K562 (cell line): ENCODE results near the gene KHDC3L. TPM values are rescaled to one million over a fixed set of nuclear protein-coding genes. Genes with fewer than 3 reads are reported as not detected.

Source experiments
- ATAC-seq: fragments of 200-7000 bp; cut with Tn5 transposase; 3 replicates; pipeline ENCODE4 v1.9.1; 2020; ENCODE audit warnings: moderate library complexity
- BruUV-seq: library from RNA; stranded (reverse); fragments of 400-500 nt; replicated peaks from 2 replicates; lab custom pipeline; 2021; lab: Mats Ljungman, UMichigan
- CTCF ChIA-PET: fragments of 300-600 bp; formaldehyde crosslinking; extraction: SDS; loops from one replicate; lab custom pipeline; 2021; ENCODE audit warnings: low intra/inter-chr PET ratio; lab: Yijun Ruan, JAX
- POLR2A ChIA-PET: fragments of 300-600, 350-650 bp; sonication (Branson Sonifier 250); formaldehyde crosslinking; extraction: SDS; loops from one replicate; lab custom pipeline; 2021; ENCODE audit warnings: antibody characterized with exemption, inconsistent platforms; lab: Yijun Ruan, JAX
- DNase-seq, 4 experiments: peaks; one replicate each; pipeline versions ENCODE4 v3.0.0 to v3.0.0-alpha.2; 2011 to 2018; ENCODE audit warnings: low spot score in 3 of 4, mixed read lengths in 3 of 4; ENCODE audit errors: extremely low read depth in 1 of 4
- FAIRE-seq: peaks from 2 replicates; lab custom pipeline; 2011; peaks lifted over from hg19 to GRCh38; lab: Jason Lieb, UNC
- H2AFZ ChIP-seq: 2 replicates; pipeline ENCODE4 v1.6.0; 2011; ENCODE audit warnings: low read depth, low read length, control low read depth, inconsistent platforms
- H3K27ac ChIP-seq: fragments of 200-600 bp; 3 replicates; pipeline ENCODE4 v1.8.0; 2011; ENCODE audit warnings: low read depth, mild to moderate bottlenecking, control low read depth, inconsistent platforms, low read length, moderate library complexity, mixed read lengths; ENCODE audit errors: extremely low read depth
- H3K27me3 ChIP-seq, 2 experiments: fragments of 300-600 bp in 1 of 2; 2 replicates in 1 of 2; 3 replicates in 1 of 2; pipeline versions ENCODE4 v1.6.0 to v1.8.0; 2011; ENCODE audit warnings: inconsistent platforms in 2 of 2, low read length in 2 of 2, mild to moderate bottlenecking in 1 of 2, mixed read lengths in 1 of 2, moderate library complexity in 1 of 2; ENCODE audit not compliant: control insufficient read depth in 2 of 2, insufficient read depth in 2 of 2
- H3K36me3 ChIP-seq: fragments of 300-600 bp; 3 replicates; pipeline ENCODE4 v1.8.0; 2011; ENCODE audit warnings: mild to moderate bottlenecking, low read length, inconsistent platforms; ENCODE audit not compliant: control insufficient read depth, insufficient read depth
- H3K4me1 ChIP-seq, 2 experiments: fragments of 200-600 bp in 1 of 2; replicated peaks in 1 of 2; 2 replicates in 1 of 2; 3 replicates in 1 of 2; pipeline versions ENCODE4 v1.5.1 to v1.8.0; 2011; ENCODE audit warnings: inconsistent platforms in 2 of 2, low read length in 2 of 2, mild to moderate bottlenecking in 1 of 2, mixed read lengths in 1 of 2, moderate library complexity in 1 of 2; ENCODE audit not compliant: control insufficient read depth in 2 of 2, insufficient read depth in 2 of 2
- H3K4me2 ChIP-seq: 2 replicates; pipeline ENCODE4 v1.6.1; 2011; ENCODE audit warnings: low read length, control low read depth, inconsistent platforms, mixed read lengths; ENCODE audit not compliant: insufficient read depth
- H3K4me3 ChIP-seq: fragments of 200-600 bp; sonication (generic), shearing (Covaris generic); 2 replicates; pipeline ENCODE4 v1.5.1; 2016; ENCODE audit warnings: control low read depth, inconsistent platforms
- H3K79me2 ChIP-seq: fragments of 200-600 bp; 3 replicates; pipeline ENCODE4 v1.8.0; 2011; ENCODE audit warnings: low read length, inconsistent platforms; ENCODE audit not compliant: control insufficient read depth, insufficient read depth
- H3K9ac ChIP-seq, 2 experiments: 2 replicates each; pipeline versions ENCODE4 v1.6.0 to v1.6.1; 2011; ENCODE audit warnings: low read depth in 2 of 2, low read length in 2 of 2, control low read depth in 1 of 2, inconsistent platforms in 1 of 2, mild to moderate bottlenecking in 1 of 2, mixed read lengths in 1 of 2; ENCODE audit not compliant: insufficient read depth in 1 of 2
- H3K9me1 ChIP-seq: one replicate; pipeline ENCODE4 v1.6.0; 2011; ENCODE audit warnings: inconsistent platforms, mild to moderate bottlenecking, low read length, moderate library complexity; ENCODE audit not compliant: control insufficient read depth, insufficient read depth
- H3K9me3 ChIP-seq: replicated peaks from 2 replicates; pipeline ENCODE4 v1.5.1; 2011; ENCODE audit warnings: low read depth, low read length, inconsistent platforms; ENCODE audit not compliant: control insufficient read depth, insufficient read depth
- H4K20me1 ChIP-seq: replicated peaks from 2 replicates; pipeline ENCODE4 v1.6.1; 2011; ENCODE audit warnings: low read length, inconsistent platforms, mixed read lengths; ENCODE audit not compliant: control insufficient read depth, insufficient read depth
- DIDO1 ChIP-seq: fragments of 450-650 bp; IDR thresholded peaks from 2 replicates; pipeline ENCODE4 v1.6.1; 2016; ENCODE audit warnings: low read depth, missing biosample characterization, missing genetic modification characterization
- ETV5 ChIP-seq: sonication (generic); formaldehyde crosslinking; IDR thresholded peaks from 2 replicates; pipeline ENCODE4 v1.4.0; 2020; ENCODE audit warnings: low read depth, mild to moderate bottlenecking, missing genetic modification reagents
- GTF2F1 ChIP-seq: IDR thresholded peaks from 2 replicates; pipeline ENCODE4 v1.6.1; 2011; ENCODE audit warnings: low read depth, low read length, improper control_type of control experiment
- TAF9B ChIP-seq: fragments of 450-650 bp; IDR thresholded peaks from 2 replicates; pipeline ENCODE4 v1.6.1; 2018; ENCODE audit warnings: mild to moderate bottlenecking; ENCODE audit not compliant: partially characterized antibody
- TCF7 ChIP-seq: sonication (generic); IDR thresholded peaks from 2 replicates; pipeline ENCODE4 v1.6.1; 2016; ENCODE audit warnings: antibody characterized with exemption, borderline replicate concordance
- TCFL5 ChIP-seq: fragments of 250-450 bp; sonication (Bioruptor Pico); conservative IDR thresholded peaks from 2 replicates; pipeline ENCODE4 v1.6.1; 2021; ENCODE audit warnings: mild to moderate bottlenecking, moderate library complexity, matching md5 sums
- ZNF282 ChIP-seq: sonication (generic); formaldehyde crosslinking; IDR thresholded peaks from 2 replicates; pipeline ENCODE4 v1.8.1; 2023; ENCODE audit warnings: missing genetic modification reagents
- ZNF407 ChIP-seq: fragments of 450-650 bp; IDR thresholded peaks from 2 replicates; pipeline ENCODE4 v1.6.1; 2016; ENCODE audit warnings: low read depth
- ZNF431 ChIP-seq: sonication (generic); formaldehyde crosslinking; IDR thresholded peaks from 2 replicates; pipeline ENCODE4 v1.8.0; 2022; ENCODE audit warnings: mild to moderate bottlenecking, missing genetic modification reagents
- ZNF764 ChIP-seq: fragments of 250-450 bp; sonication (Bioruptor Pico); IDR thresholded peaks from 2 replicates; pipeline ENCODE4 v1.4.0; 2020; ENCODE audit warnings: low read depth, mild to moderate bottlenecking, moderate library complexity
- WGBS: fragments of 100-300 bp; shearing (Covaris generic); methylation state at CpG from one replicate; pipeline ENCODE4 v1.1.6; 2016; ENCODE audit warnings: low coverage, mixed read lengths; ENCODE audit not compliant: insufficient coverage; ENCODE audit errors: missing lambda C conversion rate; 5-methylcytosine and 5-hydroxymethylcytosine counted together
- in situ Hi-C: fragments of 300-500 bp; cut with MboI; formaldehyde crosslinking; loops from 4 replicates; pipeline ENCODE4 v1.15.0; 2018; ENCODE audit warnings: inconsistent platforms, mixed read lengths
- intact Hi-C: fragments of 100-400 bp; cut with micrococcal nuclease; formaldehyde crosslinking; loops from 2 replicates; pipeline ENCODE4 v1.14.2; 2022
- polyA plus RNA-seq, 8 experiments: library from polyadenylated mRNA; depleted of rRNA in 4 of 8; stranded (reverse) in 5 of 8; unstranded in 3 of 8; fragments of >200 nt; fragmentation: Nextera tagmentation in 2 of 8; fragmentation: Illumina TruSeq in 1 of 8; extraction: Ambion mirVana in 2 of 8; extraction: Trizol in 1 of 8; gene quantifications; 2 replicates each; pipeline versions ENCODE4 v1.2.1 to v1.2.3, GENCODE V29; 2011 to 2014; ENCODE audit warnings: inconsistent platforms in 1 of 8, missing spikeins in 1 of 8
- total RNA-seq, 7 experiments: library from RNA; depleted of rRNA in 6 of 7; stranded (reverse); fragments of >200 nt in 6 of 7; fragmentation: Illumina TruSeq in 2 of 7; extraction: Trizol in 2 of 7; gene quantifications; 2 replicates each; pipeline versions ENCODE4 v1.2.1 to v1.2.3, GENCODE V29; 2011 to 2021; ENCODE audit warnings: low replicate concordance in 1 of 7
- TF ChIP-seq, protein P1 (sequence below): fragments of 450-650 bp; IDR thresholded peaks from 2 replicates; pipeline ENCODE4 v1.6.1; 2016; ENCODE audit warnings: low read depth, mild to moderate bottlenecking, moderate library complexity
- TF ChIP-seq, protein P2 (sequence below): fragments of 250-450 bp; sonication (Bioruptor Pico); IDR thresholded peaks from 2 replicates; pipeline ENCODE4 v1.9.0; 2021; ENCODE audit warnings: mild to moderate bottlenecking
- TF ChIP-seq, protein P3 (sequence below): IDR thresholded peaks from 2 replicates; pipeline ENCODE4 v1.6.1; 2016; ENCODE audit warnings: missing genetic modification characterization, missing compliant biosample characterization

Gene KHDC3L
- total and polyA plus RNA-seq, 9 of the 15 experiments (the other 6 are each of a cell fraction or from before 2014, with no cell fraction given): not detected

DNA sequence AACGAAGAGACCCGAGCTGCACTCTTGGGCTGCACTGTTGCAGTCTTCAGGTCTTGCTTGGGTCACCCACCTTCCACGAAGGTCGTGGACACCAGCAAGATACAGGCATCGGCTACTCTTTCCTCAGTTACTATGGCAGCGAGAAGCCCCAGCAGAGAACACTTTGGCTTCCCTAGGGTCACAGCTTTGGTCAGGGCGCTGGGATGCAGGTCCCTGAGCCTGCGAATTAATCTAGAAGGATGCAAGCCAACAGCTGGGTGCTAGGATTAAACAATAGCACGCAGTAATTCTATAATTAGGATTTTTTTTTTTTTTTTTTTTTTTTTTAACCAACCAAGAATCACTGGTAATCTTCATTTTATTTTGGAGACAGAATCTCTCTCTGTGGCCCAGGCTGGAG is 2.1 kb downstream of the KHDC3L start:
- intact Hi-C loops (no loop called here), in situ Hi-C loops (no loop called here)
- no peak for FAIRE-seq
- H3K9me1 ChIP-seq: no peaks in the 10 kb centered on the region
- ChIA-PET CTCF (no interaction called here), POLR2A (no interaction called here)
- DNase-seq: no peak
- H3K4me2 ChIP-seq: no peak overlapping the region
- 21% methylated on average over 8 of the region's 9 CpGs for WGBS
- H3K4me3 ChIP-seq: no peak overlapping the region
- BruUV-seq: no TSS peak
- H3K36me3 ChIP-seq: no peaks in the 10 kb centered on the region
- ATAC-seq: no peak
- H3K27ac ChIP-seq: no peak overlapping the region
- H3K79me2 ChIP-seq: no peaks in the 10 kb centered on the region
- peaks cover 0 to 26% of the 10 kb centered on the region in 2 experiments; a peak in 3 of 5 replicates for H3K27me3 ChIP-seq
- H3K4me1 ChIP-seq: peaks cover 4 to 17% of the 10 kb centered on the region in 2 experiments; a peak in 3 of 5 replicates
- no peak overlapping the region for H2AFZ ChIP-seq
- no peaks in the 10 kb centered on the region for H3K9me3 ChIP-seq
- H3K9ac ChIP-seq: no peak overlapping the region
- no peaks in the 10 kb centered on the region for H4K20me1 ChIP-seq
- TF ChIP-seq DIDO1 (tag) (no peak), ZNF431 (CRISPR knock-in tag) (no peak), GTF2F1 (no peak), TCF7 (no peak), ZNF407 (no peak), TAF9B (no peak), ETV5 (no peak), ZNF764 (CRISPR knock-in tag) (no peak), TCFL5 (CRISPR knock-in tag) (no peak), ZNF282 (CRISPR knock-in tag) (no peak)
- TF ChIP-seq, protein P1, sequence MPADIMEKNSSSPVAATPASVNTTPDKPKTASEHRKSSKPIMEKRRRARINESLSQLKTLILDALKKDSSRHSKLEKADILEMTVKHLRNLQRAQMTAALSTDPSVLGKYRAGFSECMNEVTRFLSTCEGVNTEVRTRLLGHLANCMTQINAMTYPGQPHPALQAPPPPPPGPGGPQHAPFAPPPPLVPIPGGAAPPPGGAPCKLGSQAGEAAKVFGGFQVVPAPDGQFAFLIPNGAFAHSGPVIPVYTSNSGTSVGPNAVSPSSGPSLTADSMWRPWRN: no peak
- TF ChIP-seq, protein P2, sequence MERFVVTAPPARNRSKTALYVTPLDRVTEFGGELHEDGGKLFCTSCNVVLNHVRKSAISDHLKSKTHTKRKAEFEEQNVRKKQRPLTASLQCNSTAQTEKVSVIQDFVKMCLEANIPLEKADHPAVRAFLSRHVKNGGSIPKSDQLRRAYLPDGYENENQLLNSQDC (CRISPR knock-in tag): no peak
- TF ChIP-seq, protein P3, sequence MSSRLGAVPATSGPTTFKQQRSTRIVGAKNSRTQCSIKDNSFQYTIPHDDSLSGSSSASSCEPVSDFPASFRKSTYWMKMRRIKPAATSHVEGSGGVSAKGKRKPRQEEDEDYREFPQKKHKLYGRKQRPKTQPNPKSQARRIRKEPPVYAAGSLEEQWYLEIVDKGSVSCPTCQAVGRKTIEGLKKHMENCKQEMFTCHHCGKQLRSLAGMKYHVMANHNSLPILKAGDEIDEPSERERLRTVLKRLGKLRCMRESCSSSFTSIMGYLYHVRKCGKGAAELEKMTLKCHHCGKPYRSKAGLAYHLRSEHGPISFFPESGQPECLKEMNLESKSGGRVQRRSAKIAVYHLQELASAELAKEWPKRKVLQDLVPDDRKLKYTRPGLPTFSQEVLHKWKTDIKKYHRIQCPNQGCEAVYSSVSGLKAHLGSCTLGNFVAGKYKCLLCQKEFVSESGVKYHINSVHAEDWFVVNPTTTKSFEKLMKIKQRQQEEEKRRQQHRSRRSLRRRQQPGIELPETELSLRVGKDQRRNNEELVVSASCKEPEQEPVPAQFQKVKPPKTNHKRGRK: no peak
